ENCODE data around the gene TMEM175.

DNA sequence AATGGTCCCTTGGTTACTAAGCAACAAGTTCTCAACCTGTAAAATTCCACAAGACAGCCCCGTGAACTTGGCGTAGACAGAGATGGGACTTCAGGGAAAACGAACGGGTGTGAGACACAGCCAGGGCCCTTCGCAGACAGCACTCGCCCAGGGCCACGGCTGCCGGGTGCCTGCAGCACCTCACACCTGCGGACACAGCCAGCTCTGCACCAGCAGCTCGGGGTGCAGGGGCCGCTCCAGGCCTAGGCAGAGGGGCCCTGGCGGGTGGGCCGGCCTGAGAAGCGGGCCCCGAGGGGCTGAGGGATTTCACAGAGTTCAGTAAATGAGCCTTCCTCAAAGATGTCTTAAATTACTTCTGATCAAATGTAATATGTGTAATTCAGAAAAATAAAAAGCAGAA lies 34.1 kb upstream of the TMEM175 start:
- TF ChIP-seq, protein P1, sequence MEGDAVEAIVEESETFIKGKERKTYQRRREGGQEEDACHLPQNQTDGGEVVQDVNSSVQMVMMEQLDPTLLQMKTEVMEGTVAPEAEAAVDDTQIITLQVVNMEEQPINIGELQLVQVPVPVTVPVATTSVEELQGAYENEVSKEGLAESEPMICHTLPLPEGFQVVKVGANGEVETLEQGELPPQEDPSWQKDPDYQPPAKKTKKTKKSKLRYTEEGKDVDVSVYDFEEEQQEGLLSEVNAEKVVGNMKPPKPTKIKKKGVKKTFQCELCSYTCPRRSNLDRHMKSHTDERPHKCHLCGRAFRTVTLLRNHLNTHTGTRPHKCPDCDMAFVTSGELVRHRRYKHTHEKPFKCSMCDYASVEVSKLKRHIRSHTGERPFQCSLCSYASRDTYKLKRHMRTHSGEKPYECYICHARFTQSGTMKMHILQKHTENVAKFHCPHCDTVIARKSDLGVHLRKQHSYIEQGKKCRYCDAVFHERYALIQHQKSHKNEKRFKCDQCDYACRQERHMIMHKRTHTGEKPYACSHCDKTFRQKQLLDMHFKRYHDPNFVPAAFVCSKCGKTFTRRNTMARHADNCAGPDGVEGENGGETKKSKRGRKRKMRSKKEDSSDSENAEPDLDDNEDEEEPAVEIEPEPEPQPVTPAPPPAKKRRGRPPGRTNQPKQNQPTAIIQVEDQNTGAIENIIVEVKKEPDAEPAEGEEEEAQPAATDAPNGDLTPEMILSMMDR (IDR thresholded peaks at IDR 0.05; ENCODE audit: low read depth, low read length, poor library complexity, severe bottlenecking) = no peak
- no peak for TF ChIP-seq EZH2phosphoT487 (IDR thresholded peaks at IDR 0.05; ENCODE audit: borderline replicate concordance, low read length)
